Endothelial cell of umbilical vein (primary cell): Measurements from ENCODE around the gene TMEM217. TPM values are rescaled to one million over a fixed set of nuclear protein-coding genes. Genes with fewer than 3 reads are reported as not detected.
A peak's percentile ranks its signal among the peaks of the same experiment; 100 is the strongest.

ENCODE experiments used
- BruUV-seq: library from RNA; stranded (reverse); fragments of 400-500 nt; replicated peaks from 2 replicates; lab custom pipeline; 2021; lab: Mats Ljungman, UMichigan
- CTCF ChIA-PET: fragments of 300-600, 350-600 bp; sonication (Branson Sonifier 250); formaldehyde crosslinking; loops from one replicate; lab custom pipeline; 2021; ENCODE audit warnings: antibody characterized with exemption, inconsistent platforms; lab: Charles Lee
- POLR2A ChIA-PET: fragments of 300-600, 350-600 bp; sonication (Branson Sonifier 250); formaldehyde crosslinking; loops from one replicate; lab custom pipeline; 2021; ENCODE audit warnings: antibody characterized with exemption, inconsistent platforms; lab: Charles Lee
- DNase-seq: peaks from one replicate; pipeline ENCODE4 v3.0.0-alpha.2; 2011; ENCODE audit warnings: low read depth, low spot score
- FAIRE-seq: peaks from 2 replicates; lab custom pipeline; 2011; peaks lifted over from hg19 to GRCh38; lab: Jason Lieb, UNC
- H2AFZ ChIP-seq: 2 replicates; pipeline ENCODE4 v1.6.0; 2012; ENCODE audit warnings: low read depth, low read length, control low read depth, inconsistent platforms
- H3K27ac ChIP-seq: 2 replicates; pipeline ENCODE4 v1.5.1; 2011; ENCODE audit warnings: low read depth, mild to moderate bottlenecking, control low read depth, low read length, moderate library complexity; ENCODE audit not compliant: insufficient read depth
- H3K27me3 ChIP-seq, 2 experiments: 2 replicates each; pipeline versions ENCODE4 v1.6.0 to v1.6.1; 2011; ENCODE audit warnings: low read length in 2 of 2, mixed read lengths in 1 of 2; ENCODE audit not compliant: control insufficient read depth in 2 of 2, insufficient read depth in 2 of 2
- H3K36me3 ChIP-seq, 2 experiments: 2 replicates in 1 of 2; 3 replicates in 1 of 2; pipeline ENCODE4 v1.5.1; 2011; ENCODE audit warnings: low read length in 2 of 2, mild to moderate bottlenecking in 1 of 2, moderate library complexity in 1 of 2; ENCODE audit not compliant: control insufficient read depth in 2 of 2, insufficient read depth in 2 of 2; ENCODE audit errors: extremely low read depth in 1 of 2
- H3K4me1 ChIP-seq: 3 replicates; pipeline ENCODE4 v1.5.1; 2011; ENCODE audit warnings: mild to moderate bottlenecking, low read length; ENCODE audit not compliant: control insufficient read depth, insufficient read depth; ENCODE audit errors: extremely low read depth
- H3K4me2 ChIP-seq: 2 replicates; pipeline ENCODE4 v1.6.1; 2011; ENCODE audit warnings: low read length, control low read depth, mixed read lengths; ENCODE audit not compliant: insufficient read depth
- H3K4me3 ChIP-seq, 3 experiments: fragments of 200-600 bp in 1 of 3; sonication (generic), shearing (Covaris generic) in 1 of 3; replicated peaks in 1 of 3; 2 replicates each; pipeline ENCODE4 v1.5.1; 2011 to 2016; ENCODE audit warnings: control low read depth in 3 of 3, low read length in 3 of 3, mild to moderate bottlenecking in 2 of 3, inconsistent platforms in 1 of 3, low read depth in 1 of 3, moderate library complexity in 1 of 3; ENCODE audit not compliant: insufficient read depth in 1 of 3
- H3K79me2 ChIP-seq: 2 replicates; pipeline ENCODE4 v1.6.0; 2012; ENCODE audit warnings: low read length, inconsistent platforms; ENCODE audit not compliant: control insufficient read depth, insufficient read depth
- H3K9ac ChIP-seq: replicated peaks from 2 replicates; pipeline ENCODE3; 2011; ENCODE audit warnings: low read length, control low read depth; ENCODE audit not compliant: insufficient read depth; ENCODE audit errors: extremely low read depth
- H3K9me1 ChIP-seq: replicated peaks from 3 replicates; pipeline ENCODE4 v1.6.0; 2011; ENCODE audit warnings: mild to moderate bottlenecking, low read length; ENCODE audit not compliant: control insufficient read depth, insufficient read depth; ENCODE audit errors: extremely low read depth
- H3K9me3 ChIP-seq: replicated peaks from 2 replicates; pipeline ENCODE4 v1.5.1; 2012; ENCODE audit warnings: low read length, inconsistent platforms; ENCODE audit not compliant: control insufficient read depth, insufficient read depth
- H4K20me1 ChIP-seq: replicated peaks from 2 replicates; pipeline ENCODE3; 2011; ENCODE audit warnings: mild to moderate bottlenecking, low read length; ENCODE audit not compliant: control insufficient read depth, insufficient read depth; ENCODE audit errors: extremely low read depth
- EZH2 ChIP-seq: IDR thresholded peaks from 2 replicates; pipeline ENCODE4 v1.6.1; 2012; ENCODE audit warnings: borderline replicate concordance, low read depth, mild to moderate bottlenecking, moderate library complexity, low read length, inconsistent platforms; ENCODE audit not compliant: severe bottlenecking
- FOS ChIP-seq: IDR thresholded peaks from 2 replicates; pipeline ENCODE4 v1.6.1; 2011; ENCODE audit warnings: mild to moderate bottlenecking, low read length, moderate library complexity, borderline replicate concordance; ENCODE audit not compliant: insufficient read depth
- GATA2 ChIP-seq: IDR thresholded peaks from 2 replicates; pipeline ENCODE4 v1.7.0; 2011; ENCODE audit warnings: low read depth, mild to moderate bottlenecking, moderate library complexity, mixed read lengths, low read length; ENCODE audit not compliant: insufficient read length, insufficient read depth
- JUN ChIP-seq: IDR thresholded peaks from 2 replicates; pipeline ENCODE4 v1.6.1; 2011; ENCODE audit warnings: borderline replicate concordance, low read depth; ENCODE audit not compliant: insufficient read length, insufficient read depth
- MYC ChIP-seq: IDR thresholded peaks from one replicate; pipeline ENCODE4 v1.6.1; 2011; ENCODE audit warnings: mild to moderate bottlenecking, low read depth, low read length
- POLR2A ChIP-seq: IDR thresholded peaks from 2 replicates; pipeline ENCODE4 v1.6.1; 2012; ENCODE audit warnings: low read depth, mild to moderate bottlenecking, control low read depth, low read length
- POLR2AphosphoS5 ChIP-seq: IDR thresholded peaks from 2 replicates; pipeline ENCODE4 v1.6.1; 2012; ENCODE audit warnings: low read depth, mild to moderate bottlenecking, control low read depth, low read length, moderate library complexity; ENCODE audit not compliant: insufficient read depth
- dilution Hi-C: fragments of 300-500 bp; cut with MboI; formaldehyde crosslinking; loops from one replicate; pipeline ENCODE4 v1.15.0; 2019; ENCODE audit warnings: low sequenced_read_pairs; ENCODE audit not compliant: extremely low pct_ligation_motif_present
- intact Hi-C: fragments of 100-400 bp; cut with micrococcal nuclease; formaldehyde crosslinking; loops from one replicate; pipeline ENCODE4 v1.10.0; 2022
- polyA plus RNA-seq, 4 experiments: library from polyadenylated mRNA; depleted of rRNA in 3 of 4; stranded (reverse) in 3 of 4; unstranded in 1 of 4; fragments of >200 nt; gene quantifications; 2 replicates each; pipeline versions ENCODE4 v1.2.1 to v1.2.3, GENCODE V29; 2011 to 2012; ENCODE audit warnings: missing spikeins in 1 of 4
- total RNA-seq: library from RNA; stranded (reverse); gene quantifications from 2 replicates; pipeline ENCODE4 v1.2.3, GENCODE V29; 2021
- TF ChIP-seq, protein P1 (sequence below), 2 donors: IDR thresholded peaks; 1 replicate in 1 of 2; 2 replicates in 1 of 2; pipeline ENCODE4 v1.5.1; 2011; ENCODE audit warnings: low read length in 2 of 2, mild to moderate bottlenecking in 2 of 2, moderate library complexity in 2 of 2, control low read depth in 1 of 2, inconsistent platforms in 1 of 2, low read depth in 1 of 2; ENCODE audit not compliant: insufficient read depth in 1 of 2; ENCODE audit errors: extremely low read depth in 1 of 2
- TF ChIP-seq, protein P2 (sequence below): IDR thresholded peaks from 2 replicates; pipeline ENCODE4 v1.6.1; 2011; ENCODE audit not compliant: insufficient read depth, insufficient read length

The TMEM217 gene
- total and polyA plus RNA-seq, 2 donors (not counting 3 experiments of a cell fraction or from before 2014, with no cell fraction given), result 6.8 to 15.8 TPM

DNA sequence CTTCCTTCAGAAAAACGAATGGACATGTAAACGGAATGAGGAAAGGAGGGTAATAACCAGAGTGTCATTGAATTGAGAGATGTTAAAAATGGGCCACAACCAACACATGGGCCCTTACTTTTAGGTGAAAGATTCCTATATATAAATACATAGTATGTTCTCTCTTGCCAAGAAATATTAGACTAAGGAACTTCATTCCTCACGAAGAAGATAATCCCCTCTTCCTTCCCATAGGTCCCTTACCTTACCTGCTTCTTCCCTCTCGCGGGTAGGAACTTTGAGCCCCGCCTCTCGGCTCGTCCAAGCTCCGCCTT, 667 bp downstream of the TMEM217 start:
- dilution Hi-C loops, result no loop called here
- peak overlapping the region; percentile 77 for H3K4me2 ChIP-seq
- no peaks in the 10 kb centered on the region for H3K27me3 ChIP-seq
- no peaks in the 10 kb centered on the region for H3K9me1 ChIP-seq
- peak overlapping the region; percentile 66 for H2AFZ ChIP-seq
- peak overlapping the region; percentile 97 for H3K27ac ChIP-seq
- FAIRE-seq, result no peak
- BruUV-seq, result no TSS peak
- H3K79me2 ChIP-seq, result peaks cover 30% of the 10 kb centered on the region
- TF ChIP-seq POLR2A (no peak), EZH2 (no peak), POLR2AphosphoS5 (no peak), MYC (no peak), GATA2 (no peak), FOS (no peak), JUN (no peak)
- TF ChIP-seq, protein P1, sequence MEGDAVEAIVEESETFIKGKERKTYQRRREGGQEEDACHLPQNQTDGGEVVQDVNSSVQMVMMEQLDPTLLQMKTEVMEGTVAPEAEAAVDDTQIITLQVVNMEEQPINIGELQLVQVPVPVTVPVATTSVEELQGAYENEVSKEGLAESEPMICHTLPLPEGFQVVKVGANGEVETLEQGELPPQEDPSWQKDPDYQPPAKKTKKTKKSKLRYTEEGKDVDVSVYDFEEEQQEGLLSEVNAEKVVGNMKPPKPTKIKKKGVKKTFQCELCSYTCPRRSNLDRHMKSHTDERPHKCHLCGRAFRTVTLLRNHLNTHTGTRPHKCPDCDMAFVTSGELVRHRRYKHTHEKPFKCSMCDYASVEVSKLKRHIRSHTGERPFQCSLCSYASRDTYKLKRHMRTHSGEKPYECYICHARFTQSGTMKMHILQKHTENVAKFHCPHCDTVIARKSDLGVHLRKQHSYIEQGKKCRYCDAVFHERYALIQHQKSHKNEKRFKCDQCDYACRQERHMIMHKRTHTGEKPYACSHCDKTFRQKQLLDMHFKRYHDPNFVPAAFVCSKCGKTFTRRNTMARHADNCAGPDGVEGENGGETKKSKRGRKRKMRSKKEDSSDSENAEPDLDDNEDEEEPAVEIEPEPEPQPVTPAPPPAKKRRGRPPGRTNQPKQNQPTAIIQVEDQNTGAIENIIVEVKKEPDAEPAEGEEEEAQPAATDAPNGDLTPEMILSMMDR (IDR thresholded peaks at IDR 0.05; ENCODE audit: extremely low read depth in 1 of 2, insufficient read depth in 1 of 2, low read depth in 1 of 2, low read length in 2 of 2), result no peak
- TF ChIP-seq, protein P2, sequence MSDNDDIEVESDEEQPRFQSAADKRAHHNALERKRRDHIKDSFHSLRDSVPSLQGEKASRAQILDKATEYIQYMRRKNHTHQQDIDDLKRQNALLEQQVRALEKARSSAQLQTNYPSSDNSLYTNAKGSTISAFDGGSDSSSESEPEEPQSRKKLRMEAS, result no peak
- H3K9me3 ChIP-seq, result no peaks in the 10 kb centered on the region
- CTCF ChIA-PET, result interaction anchor here (0.6 to 2.4 kb wide), 7 partner anchors 11 to 57 kb away, joined by 3 to 9 read pairs (median 3); no protein-coding TSS in a partner anchor
- H3K36me3 ChIP-seq, result no peaks in the 10 kb centered on the region
- POLR2A ChIA-PET, result interaction anchor here (0.5 to 2.0 kb wide), 6 partner anchors 13 to 121 kb away, joined by 3 to 6 read pairs (median 3); partner anchors contain the start of gene PIM1
- intact Hi-C loops, result no loop called here
- H3K4me1 ChIP-seq, result peaks cover 22% of the 10 kb centered on the region
- DNase-seq, result no peak
- H3K4me3 ChIP-seq, result peak overlapping the region; percentile 70 to 98 (median 80)
- no peaks in the 10 kb centered on the region for H4K20me1 ChIP-seq
- peak overlapping the region; percentile 99 for H3K9ac ChIP-seq
